ENCODE data around the gene HDAC4. TPM values are rescaled to one million over a fixed set of nuclear protein-coding genes. Genes with fewer than 3 reads are reported as not detected.

The HDAC4 gene
- total RNA-seq, 5 donors from 2014 or later (not counting 1 experiment from before 2014, with no cell fraction given) = 44.8 to 80.2 (median 60.9) TPM

DNA sequence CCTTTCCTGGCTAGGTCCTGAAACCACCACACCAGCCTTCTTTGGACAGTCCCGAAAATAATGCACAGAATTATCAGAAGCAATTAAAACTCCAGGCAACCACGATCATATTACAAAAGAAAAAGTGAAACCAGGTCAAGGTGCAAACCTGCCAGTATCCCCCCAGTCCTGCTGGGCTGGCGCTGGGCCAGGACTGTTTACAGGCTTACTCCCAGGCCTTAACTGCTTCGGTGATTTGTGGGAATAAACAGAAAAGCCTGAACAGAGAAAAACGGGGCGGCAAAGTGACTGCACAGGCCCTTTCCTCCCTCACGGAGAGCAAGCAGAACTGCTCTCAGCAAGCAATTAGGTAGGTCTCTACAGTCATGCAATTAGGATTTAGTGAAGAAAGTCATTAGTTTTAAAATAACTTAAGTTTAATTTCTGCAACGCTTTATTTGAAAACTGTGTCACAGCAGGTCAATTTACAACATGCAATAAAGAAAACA, 1.3 kb downstream of the HDAC4 start:
- Histone ChIP-seq H3K4me1 (ENCODE audit: control insufficient read depth in 1 of 2, extremely low read depth in 1 of 2, insufficient read depth in 2 of 2, low read length in 2 of 2) (peaks cover 11 to 34% of the 10 kb centered on the region in 2 experiments), H3K36me3 (ENCODE audit: control insufficient read depth in 2 of 2, extremely low read depth in 1 of 2, insufficient read depth in 1 of 2, low read length in 1 of 2) (no peaks in the 10 kb centered on the region), H3K4me3 (ENCODE audit: control insufficient read depth in 1 of 2, extremely low read depth in 1 of 2, low read length in 1 of 2) (peak overlapping the region; percentile 15 to 37), H3K27ac (ENCODE audit: low read length) (peak overlapping the region; percentile 18), H3K27me3 (replicated peaks in 1 of 2; ENCODE audit: control insufficient read depth in 2 of 2, extremely low read depth in 1 of 2, insufficient read depth in 2 of 2, low read length in 1 of 2) (no peaks in the 10 kb centered on the region), H3K9me3 (no peaks in the 10 kb centered on the region)
- ATAC-seq (replicated peaks in 1 of 4) (no peak), DNase-seq (peak in 27 of 35 experiments; percentile 20 to 72 (median 31))
- ChIA-PET CTCF (interaction anchor here in 1 of 2 donors (0.7 kb wide), 1 partner anchor 131 kb away, joined by 3 read pairs; no protein-coding TSS in a partner anchor), POLR2A (interaction anchor here in 1 of 2 donors (1.2 kb wide), 1 partner anchor 19 kb away, joined by 3 read pairs; no protein-coding TSS in a partner anchor)
- Mint-ChIP-seq H3K4me3 (peak overlapping the region; percentile 79 to 87 (median 84)), H3K9me3 (no peaks in the 10 kb centered on the region), H3K36me3 (peaks cover 3% of the 10 kb centered on the region), H3K4me1 (peaks cover 51 to 56% (median 53%) of the 10 kb centered on the region in 3 donors), H3K27ac (peak overlapping the region; percentile 85 to 88), H3K27me3 (no peaks in the 10 kb centered on the region)
- 11% methylated on average over 2 of the region's 8 CpGs for WGBS (ENCODE audit: insufficient coverage)

DNA sequence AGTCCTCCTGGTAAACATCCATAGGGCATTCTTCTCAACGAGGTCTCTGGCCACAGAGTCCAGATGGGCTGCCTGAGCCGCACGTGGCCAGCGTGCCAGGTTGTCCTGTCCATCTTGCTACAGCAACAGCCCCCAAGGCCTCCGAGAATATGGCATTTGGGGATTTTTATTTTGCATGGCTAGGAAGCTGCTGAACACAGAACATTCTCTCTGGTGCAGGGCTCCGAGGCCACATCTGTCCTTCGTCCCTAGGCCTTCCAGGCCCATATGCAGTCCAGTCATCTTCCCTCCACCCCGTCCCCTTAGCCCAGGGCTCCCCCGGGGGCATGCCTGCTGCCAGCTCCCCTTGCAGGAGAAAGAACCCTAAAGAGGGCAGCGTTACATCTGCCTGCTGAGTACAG, 2.3 kb downstream of the HDAC4 start:
- peak overlapping the region in 1 of 2 donors; percentile 52 for H3K27ac Mint-ChIP-seq
- H3K9me3 ChIP-seq = no peaks in the 10 kb centered on the region
- no peaks in the 10 kb centered on the region for H3K36me3 ChIP-seq (ENCODE audit: control insufficient read depth in 2 of 2, extremely low read depth in 1 of 2, insufficient read depth in 1 of 2, low read length in 1 of 2)
- H3K4me3 Mint-ChIP-seq = peak overlapping the region in 2 of 3 donors; percentile 79 to 87
- CTCF ChIA-PET = interaction anchor here in 1 of 2 donors (0.7 to 1.0 kb wide), 2 partner anchors 18 to 132 kb away, joined by 3 read pairs; no protein-coding TSS in a partner anchor
- peaks cover 55 to 65% (median 57%) of the 10 kb centered on the region in 3 donors for H3K4me1 Mint-ChIP-seq
- DNase-seq (no peak), ATAC-seq (replicated peaks in 1 of 4) (no peak)
- no peaks in the 10 kb centered on the region for H3K27me3 Mint-ChIP-seq
- H3K27ac ChIP-seq (ENCODE audit: low read length) = no peak overlapping the region
- peaks cover 11 to 34% of the 10 kb centered on the region in 2 experiments for H3K4me1 ChIP-seq (ENCODE audit: control insufficient read depth in 1 of 2, extremely low read depth in 1 of 2, insufficient read depth in 2 of 2, low read length in 2 of 2)
- no peaks in the 10 kb centered on the region for H3K27me3 ChIP-seq (replicated peaks in 1 of 2; ENCODE audit: control insufficient read depth in 2 of 2, extremely low read depth in 1 of 2, insufficient read depth in 2 of 2, low read length in 1 of 2)
- WGBS (ENCODE audit: insufficient coverage) = 91% methylated on average over 8 of the region's 10 CpGs
- H3K4me3 ChIP-seq (ENCODE audit: control insufficient read depth in 1 of 2, extremely low read depth in 1 of 2, low read length in 1 of 2) = no peak overlapping the region
- POLR2A ChIA-PET = interaction anchor here in 1 of 2 donors (1.2 kb wide), 1 partner anchor 18 kb away, joined by 3 read pairs; no protein-coding TSS in a partner anchor
- H3K36me3 Mint-ChIP-seq = peaks cover 3% of the 10 kb centered on the region
- no peaks in the 10 kb centered on the region for H3K9me3 Mint-ChIP-seq

DNA sequence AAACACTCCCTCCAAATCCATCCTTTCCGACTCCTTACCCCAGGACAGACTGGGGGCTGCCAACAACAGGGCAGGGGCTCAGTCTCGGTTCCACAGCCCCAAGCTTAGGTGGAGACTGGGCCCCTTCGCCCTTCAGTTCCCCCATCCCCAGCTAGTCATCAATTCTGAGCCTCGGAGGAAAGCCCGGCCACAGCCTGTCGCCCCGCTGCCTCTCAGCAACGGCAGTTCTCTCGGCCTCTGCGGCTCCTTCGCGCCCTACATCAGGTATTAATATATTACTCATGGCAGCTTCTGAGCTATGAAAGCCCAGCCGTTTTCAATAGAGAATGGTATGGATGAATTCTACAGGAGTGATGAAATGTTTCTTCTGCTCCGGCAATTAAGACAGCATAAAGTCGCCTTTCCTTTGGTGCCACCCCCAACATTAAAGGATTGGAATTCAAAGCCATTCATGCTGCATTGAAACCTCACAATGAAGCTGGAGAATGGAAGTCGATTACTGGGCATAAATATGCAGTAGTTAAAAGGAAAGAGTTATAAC, 2.8 kb downstream of the HDAC4 start:
- peak overlapping the region in 2 of 3 donors; percentile 17 to 79 for H3K4me3 Mint-ChIP-seq
- Histone ChIP-seq H3K27me3 (replicated peaks in 1 of 2; ENCODE audit: control insufficient read depth in 2 of 2, extremely low read depth in 1 of 2, insufficient read depth in 2 of 2, low read length in 1 of 2) (no peaks in the 10 kb centered on the region), H3K36me3 (ENCODE audit: control insufficient read depth in 2 of 2, extremely low read depth in 1 of 2, insufficient read depth in 1 of 2, low read length in 1 of 2) (no peaks in the 10 kb centered on the region), H3K4me1 (ENCODE audit: control insufficient read depth in 1 of 2, extremely low read depth in 1 of 2, insufficient read depth in 2 of 2, low read length in 2 of 2) (peaks cover 11 to 36% of the 10 kb centered on the region in 2 experiments), H3K9me3 (no peaks in the 10 kb centered on the region), H3K27ac (ENCODE audit: low read length) (no peak overlapping the region), H3K4me3 (ENCODE audit: control insufficient read depth in 1 of 2, extremely low read depth in 1 of 2, low read length in 1 of 2) (no peak overlapping the region)
- CTCF ChIA-PET = interaction anchor here in 1 of 2 donors (1.0 to 1.6 kb wide), 2 partner anchors 17 to 131 kb away, joined by 3 to 4 read pairs; no protein-coding TSS in a partner anchor
- no peaks in the 10 kb centered on the region for H3K9me3 Mint-ChIP-seq
- ATAC-seq (replicated peaks in 1 of 4) = no peak
- no peak for DNase-seq
- H3K27ac Mint-ChIP-seq = peak overlapping the region; percentile 45 to 52
- H3K27me3 Mint-ChIP-seq = no peaks in the 10 kb centered on the region
- H3K4me1 Mint-ChIP-seq = peaks cover 58 to 70% (median 60%) of the 10 kb centered on the region in 3 donors
- POLR2A ChIA-PET = no interaction called here
- WGBS (ENCODE audit: insufficient coverage) = 95% methylated on average over 3 of the region's 16 CpGs
- peaks cover 3% of the 10 kb centered on the region for H3K36me3 Mint-ChIP-seq

DNA sequence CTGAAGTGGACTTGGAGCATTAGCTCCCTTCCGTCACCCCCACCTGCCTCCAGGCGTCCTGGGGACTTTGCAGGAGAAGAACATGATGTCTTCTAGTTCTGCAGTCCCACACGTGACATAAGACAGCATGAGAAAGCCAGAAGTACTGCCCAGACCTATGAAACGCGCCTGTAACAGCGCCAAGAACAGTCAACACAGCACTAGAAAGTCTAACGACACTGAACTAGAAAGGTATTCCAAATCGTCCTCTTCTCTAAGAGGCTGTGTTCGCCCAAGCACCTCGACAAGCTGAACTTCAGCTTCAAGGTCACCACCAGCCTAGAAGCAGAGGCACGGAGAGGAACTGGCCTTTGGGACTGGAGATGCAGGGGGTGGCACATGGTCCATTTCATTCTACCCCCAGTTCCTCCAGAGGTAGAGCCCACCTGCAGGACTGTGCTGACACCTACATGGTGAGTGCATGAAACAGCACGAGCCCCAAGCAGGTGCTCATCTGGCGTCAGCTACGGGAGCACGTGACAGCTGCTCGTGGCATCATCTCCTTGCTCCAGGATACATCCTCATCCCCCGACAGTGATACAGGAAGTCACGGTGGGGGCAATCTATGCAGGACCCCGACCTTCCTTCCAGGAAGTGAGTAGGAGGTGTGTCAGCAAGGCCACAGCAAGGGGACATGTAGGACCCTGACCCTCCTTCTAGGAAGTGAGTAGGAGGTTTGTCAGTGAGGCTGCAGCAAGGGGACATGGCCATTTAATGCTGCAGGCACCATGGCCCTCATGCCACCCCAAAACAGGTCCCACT, 3.7 kb downstream of the HDAC4 start:
- H3K4me1 Mint-ChIP-seq = peaks cover 50 to 63% (median 52%) of the 10 kb centered on the region in 3 donors
- ChIA-PET POLR2A (interaction anchor here in 1 of 2 donors (1.3 kb wide), 1 partner anchor 16 kb away, joined by 3 read pairs; no protein-coding TSS in a partner anchor), CTCF (interaction anchor here (0.7 to 1.6 kb wide), 5 partner anchors 28 to 130 kb away, joined by 3 to 4 read pairs (median 4); no protein-coding TSS in a partner anchor)
- H3K27ac Mint-ChIP-seq = no peak overlapping the region
- peak overlapping the region in 1 of 3 donors; percentile 79 for H3K4me3 Mint-ChIP-seq
- peak in 34 of 35 experiments; percentile 22 to 71 (median 50) for DNase-seq
- H3K27me3 ChIP-seq (replicated peaks in 1 of 2; ENCODE audit: control insufficient read depth in 2 of 2, extremely low read depth in 1 of 2, insufficient read depth in 2 of 2, low read length in 1 of 2) = no peaks in the 10 kb centered on the region
- no peaks in the 10 kb centered on the region for H3K9me3 Mint-ChIP-seq
- no peaks in the 10 kb centered on the region for H3K36me3 ChIP-seq (ENCODE audit: control insufficient read depth in 2 of 2, extremely low read depth in 1 of 2, insufficient read depth in 1 of 2, low read length in 1 of 2)
- H3K4me3 ChIP-seq (ENCODE audit: control insufficient read depth in 1 of 2, extremely low read depth in 1 of 2, low read length in 1 of 2) = no peak overlapping the region
- no peak for ATAC-seq (replicated peaks in 1 of 4)
- no peaks in the 10 kb centered on the region for H3K9me3 ChIP-seq
- peaks cover 7 to 28% of the 10 kb centered on the region in 2 experiments for H3K4me1 ChIP-seq (ENCODE audit: control insufficient read depth in 1 of 2, extremely low read depth in 1 of 2, insufficient read depth in 2 of 2, low read length in 2 of 2)
- H3K27ac ChIP-seq (ENCODE audit: low read length) = no peak overlapping the region
- peaks cover 3% of the 10 kb centered on the region for H3K36me3 Mint-ChIP-seq
- 70% methylated on average over 12 of the region's 19 CpGs for WGBS (ENCODE audit: insufficient coverage)
- H3K27me3 Mint-ChIP-seq = no peaks in the 10 kb centered on the region

GRCh38 chr2:239395524-239395923, 5.3 kb downstream of the HDAC4 start:
- ATAC-seq (replicated peaks in 1 of 4) (no peak), DNase-seq (no peak)
- H3K4me1 ChIP-seq (ENCODE audit: control insufficient read depth in 1 of 2, extremely low read depth in 1 of 2, insufficient read depth in 2 of 2, low read length in 2 of 2) = peaks cover 7 to 26% of the 10 kb centered on the region in 2 experiments
- Mint-ChIP-seq H3K36me3 (peaks cover 3% of the 10 kb centered on the region), H3K9me3 (no peaks in the 10 kb centered on the region), H3K27me3 (no peaks in the 10 kb centered on the region), H3K4me1 (peaks cover 48 to 60% (median 49%) of the 10 kb centered on the region in 3 donors), H3K4me3 (no peak overlapping the region), H3K27ac (no peak overlapping the region)
- H3K27me3 ChIP-seq (replicated peaks in 1 of 2; ENCODE audit: control insufficient read depth in 2 of 2, extremely low read depth in 1 of 2, insufficient read depth in 2 of 2, low read length in 1 of 2) = no peaks in the 10 kb centered on the region
- 92% methylated on average over 2 of the region's 6 CpGs for WGBS (ENCODE audit: insufficient coverage)
- no peaks in the 10 kb centered on the region for H3K9me3 ChIP-seq
- H3K27ac ChIP-seq (ENCODE audit: low read length) = no peak overlapping the region
- no peak overlapping the region for H3K4me3 ChIP-seq (ENCODE audit: control insufficient read depth in 1 of 2, extremely low read depth in 1 of 2, low read length in 1 of 2)
- POLR2A ChIA-PET = no interaction called here
- CTCF ChIA-PET = interaction anchor here in 1 of 2 donors (0.7 kb wide), 2 partner anchors 67 to 128 kb away, joined by 3 to 4 read pairs; no protein-coding TSS in a partner anchor
- no peaks in the 10 kb centered on the region for H3K36me3 ChIP-seq (ENCODE audit: control insufficient read depth in 2 of 2, extremely low read depth in 1 of 2, insufficient read depth in 1 of 2, low read length in 1 of 2)

- no CpG with 5 or more reads among the region's 1 CpG for WGBS (ENCODE audit: insufficient coverage)
- ATAC-seq (replicated peaks in 1 of 4) (no peak), DNase-seq (no peak)
- Histone ChIP-seq H3K36me3 (ENCODE audit: control insufficient read depth in 2 of 2, extremely low read depth in 1 of 2, insufficient read depth in 1 of 2, low read length in 1 of 2) (no peaks in the 10 kb centered on the region), H3K27ac (ENCODE audit: low read length) (no peak overlapping the region), H3K27me3 (replicated peaks in 1 of 2; ENCODE audit: control insufficient read depth in 2 of 2, extremely low read depth in 1 of 2, insufficient read depth in 2 of 2, low read length in 1 of 2) (no peaks in the 10 kb centered on the region), H3K4me1 (ENCODE audit: control insufficient read depth in 1 of 2, extremely low read depth in 1 of 2, insufficient read depth in 2 of 2, low read length in 2 of 2) (peaks cover 7 to 26% of the 10 kb centered on the region in 2 experiments), H3K9me3 (no peaks in the 10 kb centered on the region), H3K4me3 (ENCODE audit: control insufficient read depth in 1 of 2, extremely low read depth in 1 of 2, low read length in 1 of 2) (no peak overlapping the region)
- H3K4me3 Mint-ChIP-seq = no peak overlapping the region
- CTCF ChIA-PET = interaction anchor here in 1 of 2 donors (0.7 kb wide), 2 partner anchors 66 to 128 kb away, joined by 3 to 4 read pairs; no protein-coding TSS in a partner anchor
- peaks cover 48 to 60% (median 49%) of the 10 kb centered on the region in 3 donors for H3K4me1 Mint-ChIP-seq
- POLR2A ChIA-PET = interaction anchor here in 1 of 2 donors (0.6 kb wide), 1 partner anchor 1276 kb away, joined by 9 read pairs; no protein-coding TSS in a partner anchor
- H3K36me3 Mint-ChIP-seq = peaks cover 6% of the 10 kb centered on the region
- H3K9me3 Mint-ChIP-seq = no peaks in the 10 kb centered on the region
- H3K27ac Mint-ChIP-seq = no peak overlapping the region
- no peaks in the 10 kb centered on the region for H3K27me3 Mint-ChIP-seq
Observed at GRCh38 chr2:239394978-239395377, 5.8 kb downstream of the HDAC4 start.

Data from T-cell (primary cell).